B cell (primary cell): ENCODE measurements around the gene OSER1.

ENCODE experiments used
- CTCF ChIP-seq: fragments of 200-600 bp; IDR thresholded peaks from one replicate; pipeline ENCODE4 v1.8.0; 2022; ENCODE audit warnings: antibody characterized with exemption, mild to moderate bottlenecking
- EZH2 ChIP-seq: IDR thresholded peaks from 2 replicates; pipeline ENCODE4 v1.6.1; 2012; ENCODE audit warnings: borderline replicate concordance, low read depth, mild to moderate bottlenecking, moderate library complexity, low read length; ENCODE audit not compliant: insufficient read depth, poor library complexity, severe bottlenecking

DNA sequence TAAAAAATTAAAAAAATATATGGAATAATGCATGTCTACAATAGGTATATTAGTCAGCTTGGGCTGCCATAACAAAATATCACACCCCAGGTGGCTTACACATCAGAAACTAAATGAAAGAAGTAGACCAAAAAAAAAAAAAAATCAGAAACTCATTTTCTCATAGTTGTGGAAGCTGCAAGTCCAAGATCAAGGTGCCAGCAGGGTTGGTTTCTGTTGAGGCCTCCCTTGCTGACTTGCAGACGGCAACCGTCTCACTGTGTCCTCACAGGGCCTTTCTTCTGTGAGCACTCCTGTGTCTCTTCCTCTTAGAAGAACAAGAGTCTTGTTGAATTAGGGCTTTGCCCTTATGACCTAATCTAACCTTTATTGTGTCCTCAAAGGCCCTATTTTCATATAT is 25.1 kb upstream of the OSER1 start:
- TF ChIP-seq CTCF = no peak
- TF ChIP-seq EZH2 = no peak
